ENCODE results near the gene ENAM.

- no peak for TF ChIP-seq CTCF (IDR thresholded peaks at IDR 0.05)
- TF ChIP-seq EZH2 (IDR thresholded peaks at IDR 0.05) = no peak
Measured at GRCh38 chr4:70603856-70604255, 24.7 kb upstream of the ENAM start.

All from neural progenitor cell (in vitro differentiated cells).